Adrenal gland (tissue), 12 donors: ENCODE results near the gene CNRIP1. TPM values are rescaled to one million over a fixed set of nuclear protein-coding genes. Genes with fewer than 3 reads are reported as not detected.

ENCODE experiments used
- DNase-seq, 7 donors: peaks; one replicate each; pipeline ENCODE4 v3.0.0-alpha.2; 2019 to 2020
- H3K27ac ChIP-seq, 5 donors: fragments of 200-600 bp; sonication (generic) in 4 of 5; 1 replicate in 3 of 5; 2 replicates in 2 of 5; pipeline versions ENCODE4 v1.5.1 to v1.8.0; 2016 to 2020; ENCODE audit warnings: mild to moderate bottlenecking in 1 of 5
- H3K27me3 ChIP-seq: fragments of 200-600 bp; 2 replicates; pipeline ENCODE4 v1.8.0; 2021
- H3K36me3 ChIP-seq, 2 donors: fragments of 200-600 bp; replicated peaks in 1 of 2; 1 replicate in 1 of 2; 2 replicates in 1 of 2; pipeline versions ENCODE4 v1.5.1 to v1.8.0; 2018 to 2022
- H3K4me1 ChIP-seq, 2 donors: fragments of 200-600 bp; replicated peaks in 1 of 2; 1 replicate in 1 of 2; 2 replicates in 1 of 2; pipeline versions ENCODE4 v1.5.1 to v1.8.0; 2018 to 2021
- H3K4me3 ChIP-seq, 4 donors: fragments of 200-600 bp; sonication (generic) in 3 of 4; one replicate each; pipeline ENCODE4 v1.5.1; 2016 to 2018
- H3K9me3 ChIP-seq, 3 donors: fragments of 200-600 bp; sonication (generic) in 1 of 3; replicated peaks in 1 of 3; 1 replicate in 2 of 3; 2 replicates in 1 of 3; pipeline versions ENCODE4 v1.5.1 to v1.8.0; 2016 to 2021
- CTCF ChIP-seq, 6 experiments: fragments of 450-650 bp in 4 of 6; fragments of 200-600 bp in 2 of 6; sonication (generic) in 1 of 6; IDR thresholded peaks; 1 replicate in 5 of 6; 2 replicates in 1 of 6; pipeline versions ENCODE4 v1.5.1 to v1.8.0; 2016 to 2021; ENCODE audit warnings: antibody characterized with exemption in 6 of 6, mild to moderate bottlenecking in 2 of 6, moderate library complexity in 1 of 6
- POLR2A ChIP-seq, 2 donors: fragments of 450-650 bp; IDR thresholded peaks; one replicate each; pipeline ENCODE4 v1.6.1; 2017; ENCODE audit warnings: antibody characterized with exemption in 2 of 2, mild to moderate bottlenecking in 2 of 2, moderate library complexity in 1 of 2
- WGBS, 4 donors: extraction: QIAGEN DNeasy Blood & Tissue Kit in 2 of 4; methylation state at CpG; one replicate each; pipeline versions ENCODE4 v1.1.5 to v1.1.7; 2013 to 2017; 5-methylcytosine and 5-hydroxymethylcytosine counted together
- intact Hi-C, 2 donors: fragments of 100-400 bp; cut with DNase I; formaldehyde crosslinking; loops; one replicate each; pipeline versions ENCODE4 v1.14.1 to v1.15.0; 2022 to 2023
- polyA plus RNA-seq, 3 donors: library from polyadenylated mRNA; stranded (reverse); fragments of 200-250 nt in 2 of 3; fragments of 350-450 nt in 1 of 3; fragmentation: Illumina TruSeq in 1 of 3; extraction: RNeasy Lipid Tissue Mini Kit (QIAGEN cat#74804) in 1 of 3; gene quantifications; one replicate each; pipeline ENCODE4 v1.2.3, GENCODE V29; 2013 to 2014
- total RNA-seq, 9 donors: library from RNA; depleted of rRNA in 4 of 9; stranded (reverse); fragments of >200 nt in 4 of 9; fragments of 120-200 nt in 1 of 9; fragmentation: NEBNext Ultra II Directional in 1 of 9; extraction: Animal tissue kit (Norgen Biotek cat#: 25700) in 1 of 9; gene quantifications; one replicate each; pipeline versions ENCODE4 v1.1.0 to v1.2.4, GENCODE V29; 2013 to 2023
- donor health status: healthy with polysubstance abuse.
- donor health status: Bipolar disorder and iron deficiency.
- donor health status: DM: yes; HTN: yes; CAD: no.
- donor health status: DM: no; HTN: no; CAD: no.
- donor health status: DM: no; HTN: no; CAD: no.
- donor health status: DM: yes; HTN: yes; CAD: no.

CNRIP1 gene
- total and polyA plus RNA-seq, 12 donors: 4.3 to 16.6 (median 13.0) TPM

DNA sequence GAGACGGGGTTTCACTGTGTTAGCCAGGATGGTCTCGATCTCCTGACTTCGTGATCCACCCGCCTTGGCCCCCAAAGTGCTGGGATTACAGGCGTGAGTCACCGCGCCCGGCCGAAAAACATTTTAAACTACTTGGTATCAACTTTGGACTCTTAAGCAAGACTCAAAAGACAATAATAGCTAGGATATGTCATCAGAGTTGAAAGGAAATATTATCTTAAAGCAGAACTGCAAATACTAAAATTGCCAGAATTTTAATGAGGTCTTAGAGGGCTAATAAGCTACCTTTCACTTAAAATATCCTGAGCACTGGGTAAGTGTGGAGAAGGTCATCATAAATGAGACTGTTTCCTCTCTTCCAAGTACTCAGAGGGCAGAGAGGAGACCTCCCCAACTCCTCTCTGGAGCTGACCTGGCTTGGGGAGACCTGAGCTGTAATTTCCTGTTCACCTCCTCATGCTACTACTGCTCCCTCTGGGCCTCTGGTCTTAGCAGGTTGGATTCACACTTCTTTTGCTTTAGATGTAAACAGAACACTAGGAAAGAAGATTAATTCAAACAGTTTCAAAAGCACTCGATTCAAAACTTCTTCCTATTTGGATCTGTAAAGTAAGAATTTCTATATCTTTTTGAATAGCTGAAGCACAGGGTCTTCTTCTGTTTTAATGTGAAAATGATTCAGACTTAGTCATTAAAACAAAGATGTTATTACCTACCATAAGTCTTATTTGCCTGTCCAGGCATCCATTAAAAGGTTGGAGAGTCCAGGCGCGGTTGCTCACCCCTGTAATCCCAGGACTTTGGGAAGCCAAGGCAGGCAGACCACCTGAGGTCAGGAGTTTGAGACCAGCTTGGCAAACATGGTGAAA, 16.5 kb downstream of the CNRIP1 start:
- Histone ChIP-seq H3K27ac (no peak overlapping the region), H3K36me3 (no peaks in the 10 kb centered on the region), H3K9me3 (no peaks in the 10 kb centered on the region), H3K4me3 (no peak overlapping the region), H3K27me3 (no peaks in the 10 kb centered on the region), H3K4me1 (no peaks in the 10 kb centered on the region)
- TF ChIP-seq POLR2A (IDR thresholded peaks at IDR 0.05) (no peak), CTCF (IDR thresholded peaks at IDR 0.05) (no peak)
- intact Hi-C loops: no loop called here
- no peak for DNase-seq
- 91 to 95% (median 93%) methylated on average over 10 to 12 of the region's 12 CpGs for WGBS, 4 donors

DNA sequence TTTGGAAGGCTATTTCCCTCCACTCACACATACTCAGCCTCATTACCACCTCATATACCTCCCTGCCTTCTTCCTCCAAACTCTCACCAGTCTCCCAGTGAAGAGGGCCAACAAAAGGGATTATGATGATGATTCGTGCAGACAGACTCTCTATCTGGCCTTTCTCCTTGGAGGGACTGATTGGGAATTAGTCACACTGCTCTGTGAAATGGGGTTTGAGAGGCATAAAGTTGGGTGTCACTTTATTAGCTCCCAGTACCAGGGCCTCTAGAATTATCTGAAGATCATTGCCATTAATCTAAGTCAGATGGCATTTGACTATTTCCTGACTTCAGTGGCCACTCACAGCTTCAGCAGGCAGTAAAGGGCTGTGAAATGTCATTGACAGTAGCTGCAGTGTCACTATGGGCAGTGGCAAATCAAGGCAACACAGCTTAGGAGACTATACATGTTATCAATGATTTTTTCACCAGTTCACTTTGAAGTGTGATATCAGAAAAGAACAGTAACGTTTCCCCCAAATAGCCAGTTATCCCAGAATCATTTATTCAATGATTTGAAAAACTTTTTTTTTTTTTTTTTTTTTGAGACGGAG, 17.4 kb downstream of the CNRIP1 start:
- Histone ChIP-seq H3K9me3 (no peaks in the 10 kb centered on the region), H3K4me1 (no peaks in the 10 kb centered on the region), H3K4me3 (no peak overlapping the region), H3K36me3 (no peaks in the 10 kb centered on the region), H3K27ac (no peak overlapping the region), H3K27me3 (no peaks in the 10 kb centered on the region)
- intact Hi-C loops: no loop called here
- 75 to 79% (median 75%) methylated on average over 3 of the region's 3 CpGs for WGBS, 4 donors
- TF ChIP-seq CTCF (IDR thresholded peaks at IDR 0.05): no peak
- TF ChIP-seq POLR2A (IDR thresholded peaks at IDR 0.05): no peak
- DNase-seq: no peak

DNA sequence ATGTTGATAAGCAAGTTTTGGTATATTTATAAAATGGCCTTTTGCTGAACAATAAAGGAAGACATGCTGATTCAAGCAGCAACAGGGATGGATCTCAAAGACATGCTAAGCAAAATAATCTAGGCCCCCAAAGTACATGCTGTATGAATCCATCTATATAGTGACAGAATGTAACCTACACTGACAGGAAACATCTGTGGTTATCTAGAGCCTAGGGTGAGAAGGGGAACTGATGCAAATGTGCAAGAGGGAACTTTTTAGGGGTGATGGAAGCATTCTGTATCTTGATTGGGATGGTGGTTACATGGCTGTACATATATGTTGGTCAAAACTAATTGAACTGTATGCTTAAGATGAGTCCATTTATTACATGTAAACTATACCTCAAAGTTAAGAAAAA, 24.2 kb downstream of the CNRIP1 start:
- Histone ChIP-seq H3K9me3 (no peaks in the 10 kb centered on the region), H3K27ac (no peak overlapping the region), H3K4me3 (no peak overlapping the region), H3K36me3 (no peaks in the 10 kb centered on the region), H3K27me3 (no peaks in the 10 kb centered on the region), H3K4me1 (no peaks in the 10 kb centered on the region)
- TF ChIP-seq CTCF (IDR thresholded peaks at IDR 0.05) (no peak), POLR2A (IDR thresholded peaks at IDR 0.05) (no peak)
- DNase-seq: no peak
- intact Hi-C loops: no loop called here

DNA sequence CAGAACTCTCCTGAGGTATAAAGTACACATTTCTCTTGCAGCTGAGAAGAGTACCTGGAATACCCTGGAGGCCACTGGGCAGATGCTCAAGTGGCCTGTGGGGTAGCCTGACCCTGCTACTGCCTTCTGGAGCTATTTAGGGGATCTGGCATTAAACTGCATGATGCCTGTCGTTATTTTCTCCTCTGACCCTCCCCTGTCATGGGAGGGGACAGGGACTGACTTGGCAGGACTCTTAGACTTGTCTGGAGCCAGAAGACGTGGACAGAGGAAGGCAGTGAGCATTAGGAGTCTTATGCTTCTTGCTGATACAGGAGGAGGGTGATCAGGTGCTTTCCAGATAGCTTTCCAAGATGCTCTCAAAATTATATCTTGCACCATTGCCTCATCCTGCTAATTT, 24.8 kb downstream of the CNRIP1 start:
- DNase-seq: no peak
- TF ChIP-seq CTCF (IDR thresholded peaks at IDR 0.05) (no peak), POLR2A (IDR thresholded peaks at IDR 0.05) (no peak)
- H3K4me1 ChIP-seq: no peaks in the 10 kb centered on the region
- H3K9me3 ChIP-seq: no peaks in the 10 kb centered on the region
- intact Hi-C loops: no loop called here
- WGBS, 4 donors: 48 to 63% (median 57%) methylated on average over 2 of the region's 2 CpGs; no CpG with 5 or more reads in 1 of the 4 donors
- no peaks in the 10 kb centered on the region for H3K27me3 ChIP-seq
- H3K36me3 ChIP-seq: no peaks in the 10 kb centered on the region
- H3K27ac ChIP-seq: no peak overlapping the region
- H3K4me3 ChIP-seq: no peak overlapping the region
